HepG2 (cell line): Measurements from ENCODE around the gene PIR. TPM values are rescaled to one million over a fixed set of nuclear protein-coding genes. Genes with fewer than 3 reads are reported as not detected.

Source experiments
- DNMT1 ChIP-seq: sonication (generic); formaldehyde crosslinking; IDR thresholded peaks from 2 replicates; pipeline ENCODE4 v1.5.1; 2020; ENCODE audit warnings: mild to moderate bottlenecking, missing genetic modification reagents
- GLMP ChIP-seq: sonication (generic); formaldehyde crosslinking; IDR thresholded peaks from 2 replicates; pipeline ENCODE4 v1.9.0; 2021; ENCODE audit warnings: missing genetic modification reagents, mild to moderate bottlenecking, borderline replicate concordance
- HDAC1 ChIP-seq: sonication (generic); formaldehyde crosslinking; IDR thresholded peaks from 2 replicates; pipeline ENCODE4 v1.5.1; 2020; ENCODE audit warnings: mild to moderate bottlenecking, missing genetic modification reagents
- JUND ChIP-seq: sonication (generic); formaldehyde crosslinking; IDR thresholded peaks from 2 replicates; pipeline ENCODE4 v1.8.0; 2022; ENCODE audit warnings: mild to moderate bottlenecking, missing genetic modification reagents
- KAT2B ChIP-seq: fragments of 150-350 bp; IDR thresholded peaks from 2 replicates; pipeline ENCODE4 v1.6.1; 2014; ENCODE audit warnings: low read depth, low read length, borderline replicate concordance
- MTA1 ChIP-seq: sonication (generic); formaldehyde crosslinking; IDR thresholded peaks from 2 replicates; pipeline ENCODE4 v1.4.0; 2020; ENCODE audit warnings: missing genetic modification reagents, mild to moderate bottlenecking, borderline replicate concordance
- NR2F6 ChIP-seq, 2 experiments: IDR thresholded peaks; 2 replicates each; pipeline ENCODE4 v1.6.1; 2016; ENCODE audit warnings: antibody characterized with exemption in 1 of 2, mild to moderate bottlenecking in 1 of 2
- PAF1 ChIP-seq: IDR thresholded peaks from 2 replicates; pipeline ENCODE4 v1.6.1; 2016; ENCODE audit warnings: missing genetic modification reagents, missing compliant biosample characterization
- PATZ1 ChIP-seq: sonication (generic); formaldehyde crosslinking; IDR thresholded peaks from 2 replicates; pipeline ENCODE4 v1.4.0; 2020; ENCODE audit warnings: missing genetic modification reagents
- POGK ChIP-seq: sonication (generic); formaldehyde crosslinking; conservative IDR thresholded peaks from 2 replicates; pipeline ENCODE4 v1.8.0; 2022; ENCODE audit warnings: mild to moderate bottlenecking, moderate library complexity, missing genetic modification reagents
- SRSF9 ChIP-seq: fragments of 200-400 bp; formaldehyde crosslinking; IDR thresholded peaks from 2 replicates; pipeline ENCODE4 v1.6.1; 2018; ENCODE audit warnings: borderline replicate concordance, mild to moderate bottlenecking, low read depth, low read length; ENCODE audit not compliant: insufficient read depth, poor library complexity, severe bottlenecking
- ZMYM3 ChIP-seq: sonication (generic); formaldehyde crosslinking; IDR thresholded peaks from 2 replicates; pipeline ENCODE4 v1.5.1; 2020; ENCODE audit warnings: mild to moderate bottlenecking, missing genetic modification reagents
- ZNF101 ChIP-seq: sonication (generic); formaldehyde crosslinking; IDR thresholded peaks from 2 replicates; pipeline ENCODE4 v1.4.0; 2020; ENCODE audit warnings: mild to moderate bottlenecking, low read depth, missing genetic modification reagents, borderline replicate concordance
- ZNF292 ChIP-seq: sonication (generic); formaldehyde crosslinking; IDR thresholded peaks from 2 replicates; pipeline ENCODE4 v1.8.1; 2022; ENCODE audit warnings: mild to moderate bottlenecking, low read depth, missing genetic modification reagents, borderline replicate concordance
- ZNF513 ChIP-seq: sonication (generic); formaldehyde crosslinking; conservative IDR thresholded peaks from 2 replicates; pipeline ENCODE4 v1.5.0; 2020; ENCODE audit warnings: missing genetic modification reagents
- ZNF691 ChIP-seq: sonication (generic); formaldehyde crosslinking; IDR thresholded peaks from 2 replicates; pipeline ENCODE4 v1.4.0; 2020; ENCODE audit warnings: missing genetic modification reagents, low read depth, mild to moderate bottlenecking, borderline replicate concordance
- polyA plus RNA-seq, 8 experiments: library from polyadenylated mRNA; depleted of rRNA in 3 of 8; stranded (reverse) in 7 of 8; unstranded in 1 of 8; fragments of >200 nt; fragmentation: Illumina TruSeq in 4 of 8; extraction: Trizol in 4 of 8; gene quantifications; 2 replicates each; pipeline versions ENCODE4 v1.2.1 to v1.2.3, GENCODE V29; 2011 to 2016; ENCODE audit warnings: low read depth in 4 of 8, missing spikeins in 1 of 8, mixed read lengths in 1 of 8; ENCODE audit not compliant: insufficient read depth in 1 of 8
- total RNA-seq, 5 experiments: library from RNA; depleted of rRNA; stranded (reverse); fragments of >200 nt; fragmentation: Illumina TruSeq; extraction: Trizol; gene quantifications; 2 replicates each; pipeline ENCODE4 v1.2.3, GENCODE V29; 2016; ENCODE audit warnings: low read depth in 1 of 5
- TF ChIP-seq, protein P1 (sequence below): sonication (generic); formaldehyde crosslinking; IDR thresholded peaks from 2 replicates; pipeline ENCODE4 v1.4.0; 2020; ENCODE audit warnings: missing genetic modification reagents
- TF ChIP-seq, protein P2 (sequence below): sonication (generic); formaldehyde crosslinking; IDR thresholded peaks from 2 replicates; pipeline ENCODE4 v1.5.0; 2020; ENCODE audit warnings: missing genetic modification reagents

The PIR gene
- total and polyA plus RNA-seq, 2 of the 13 experiments (the other 11 are each of a cell fraction or from before 2014, with no cell fraction given): 12.2 to 38.0 TPM

- no peak for TF ChIP-seq SRSF9
- TF ChIP-seq, protein P1, sequence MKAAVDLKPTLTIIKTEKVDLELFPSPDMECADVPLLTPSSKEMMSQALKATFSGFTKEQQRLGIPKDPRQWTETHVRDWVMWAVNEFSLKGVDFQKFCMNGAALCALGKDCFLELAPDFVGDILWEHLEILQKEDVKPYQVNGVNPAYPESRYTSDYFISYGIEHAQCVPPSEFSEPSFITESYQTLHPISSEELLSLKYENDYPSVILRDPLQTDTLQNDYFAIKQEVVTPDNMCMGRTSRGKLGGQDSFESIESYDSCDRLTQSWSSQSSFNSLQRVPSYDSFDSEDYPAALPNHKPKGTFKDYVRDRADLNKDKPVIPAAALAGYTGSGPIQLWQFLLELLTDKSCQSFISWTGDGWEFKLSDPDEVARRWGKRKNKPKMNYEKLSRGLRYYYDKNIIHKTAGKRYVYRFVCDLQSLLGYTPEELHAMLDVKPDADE (CRISPR knock-in tag): no peak
- no peak for TF ChIP-seq PAF1
- no peak for TF ChIP-seq GLMP (CRISPR knock-in tag)
- no peak for TF ChIP-seq PATZ1
- TF ChIP-seq KAT2B: no peak
- no peak for TF ChIP-seq JUND (CRISPR knock-in tag)
- no peak for TF ChIP-seq POGK
- TF ChIP-seq ZNF513 (CRISPR knock-in tag): no peak
- TF ChIP-seq ZNF101 (CRISPR knock-in tag): no peak
- TF ChIP-seq, protein P2, sequence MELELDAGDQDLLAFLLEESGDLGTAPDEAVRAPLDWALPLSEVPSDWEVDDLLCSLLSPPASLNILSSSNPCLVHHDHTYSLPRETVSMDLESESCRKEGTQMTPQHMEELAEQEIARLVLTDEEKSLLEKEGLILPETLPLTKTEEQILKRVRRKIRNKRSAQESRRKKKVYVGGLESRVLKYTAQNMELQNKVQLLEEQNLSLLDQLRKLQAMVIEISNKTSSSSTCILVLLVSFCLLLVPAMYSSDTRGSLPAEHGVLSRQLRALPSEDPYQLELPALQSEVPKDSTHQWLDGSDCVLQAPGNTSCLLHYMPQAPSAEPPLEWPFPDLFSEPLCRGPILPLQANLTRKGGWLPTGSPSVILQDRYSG (CRISPR knock-in tag): no peak
- no peak for TF ChIP-seq ZNF691 (CRISPR knock-in tag)
- TF ChIP-seq ZNF292: peak; percentile 62
- no peak for TF ChIP-seq MTA1 (CRISPR knock-in tag)
- TF ChIP-seq DNMT1: no peak
- no peak for TF ChIP-seq NR2F6 (IDR thresholded peaks at IDR 0.05)
- TF ChIP-seq NR2F6 (CRISPR knock-in tag; IDR thresholded peaks at IDR 0.05): no peak
- TF ChIP-seq HDAC1 (CRISPR knock-in tag): peak; percentile 74
- TF ChIP-seq ZMYM3: no peak
Measured at GRCh38 chrX:15493118-15493962, at the start of gene PIR (continued).
